Skeletal muscle cell (primary cell): Measurements from ENCODE around the gene C11orf21.

ENCODE experiments used
- DNase-seq: peaks from one replicate; pipeline ENCODE4 v3.0.0-alpha.2; 2010; ENCODE audit warnings: low read depth
- H3K4me3 ChIP-seq: 2 replicates; pipeline ENCODE4 v1.5.1; 2011; ENCODE audit warnings: low read depth, mild to moderate bottlenecking, control low read depth, low read length, moderate library complexity

The C11orf21 gene

DNA sequence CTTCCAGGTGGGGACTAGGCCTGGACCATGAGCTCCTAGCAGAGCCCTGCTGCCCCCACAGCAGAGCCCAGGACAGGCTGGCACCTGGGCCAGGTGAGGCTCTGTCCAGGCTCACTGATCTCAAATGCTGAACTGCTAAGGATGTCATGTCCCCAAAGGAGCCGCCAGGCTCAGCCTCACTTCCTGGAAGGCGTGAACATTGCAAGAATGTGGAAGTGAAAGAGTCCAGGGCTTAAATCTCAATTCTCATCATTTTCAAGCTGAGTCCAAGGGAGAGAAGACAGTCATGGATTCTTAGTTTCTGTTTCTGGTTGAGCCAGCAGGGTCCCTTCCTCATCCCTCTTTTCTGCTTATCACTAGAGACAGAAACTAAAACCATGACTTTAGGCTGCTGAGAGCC, 36.3 kb downstream of the C11orf21 start:
- no peak for DNase-seq
- no peak overlapping the region for H3K4me3 ChIP-seq

DNA sequence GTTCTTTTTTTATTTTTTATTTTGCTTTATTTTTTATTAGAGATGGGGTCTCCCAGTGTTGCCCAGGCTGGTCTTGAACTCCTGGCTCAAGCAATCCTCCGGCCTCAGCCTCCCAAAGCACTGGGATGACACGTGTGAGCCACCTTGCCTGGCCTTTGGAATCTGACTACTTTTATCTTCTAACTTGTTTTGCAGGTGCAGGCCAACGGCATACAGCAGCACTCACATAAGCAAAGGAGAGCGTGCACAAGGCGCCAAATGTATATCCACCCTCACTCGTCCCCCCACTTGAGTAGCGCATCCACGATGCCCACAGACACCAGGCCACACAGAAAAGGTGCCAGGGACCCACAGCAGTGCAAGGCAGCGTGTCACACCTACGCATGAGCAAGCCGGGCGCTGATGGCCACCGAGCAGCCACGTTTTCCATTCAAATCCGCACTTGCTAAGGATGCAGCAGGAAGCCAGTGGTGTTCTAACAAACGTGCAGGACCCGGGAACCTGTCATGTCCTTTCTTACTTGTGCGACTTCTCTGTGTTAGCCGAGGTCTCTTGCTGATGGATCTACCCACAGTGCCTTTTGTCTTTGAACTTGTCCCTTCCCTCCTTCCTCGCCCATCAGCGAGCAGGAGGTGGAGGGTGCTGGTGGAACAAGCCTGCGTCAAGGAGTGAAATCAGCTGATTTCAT, 37.2 kb downstream of the C11orf21 start:
- no peak for DNase-seq

DNA sequence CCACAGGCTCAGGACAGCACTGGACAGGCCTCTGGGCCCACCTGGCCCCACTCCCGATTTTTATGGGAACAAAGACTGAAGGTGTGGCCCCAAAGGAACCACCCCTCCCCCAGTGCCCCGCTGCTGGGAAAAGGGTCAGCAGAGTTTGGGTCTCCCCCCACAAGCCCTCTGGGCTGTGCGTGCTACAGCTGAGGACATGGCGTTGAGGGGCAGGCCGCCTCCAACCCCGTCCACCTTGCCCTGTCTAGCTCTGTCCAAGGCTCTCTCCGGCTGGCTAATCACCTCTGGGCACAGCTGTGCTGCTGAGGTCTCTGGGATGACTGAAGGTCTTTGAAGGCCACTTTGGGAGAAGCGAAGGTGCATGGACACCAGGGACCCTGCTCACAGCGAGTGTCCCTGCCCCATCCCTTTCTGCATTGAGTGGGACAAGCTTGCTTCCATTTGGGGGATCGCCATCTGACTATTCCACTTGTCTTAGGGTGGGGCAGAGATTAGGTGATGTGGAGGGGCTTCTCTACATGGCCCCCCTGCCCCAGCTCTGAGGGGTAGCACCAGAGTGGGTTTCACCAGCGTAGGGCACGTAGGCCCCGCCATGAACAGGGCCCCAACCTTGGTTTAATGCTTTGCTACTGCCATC, 37.9 kb downstream of the C11orf21 start:
- no peak overlapping the region for H3K4me3 ChIP-seq
- DNase-seq: no peak

More for the DNA sequence above, 37.2 kb downstream of the C11orf21 start:
- no peak overlapping the region for H3K4me3 ChIP-seq

DNA sequence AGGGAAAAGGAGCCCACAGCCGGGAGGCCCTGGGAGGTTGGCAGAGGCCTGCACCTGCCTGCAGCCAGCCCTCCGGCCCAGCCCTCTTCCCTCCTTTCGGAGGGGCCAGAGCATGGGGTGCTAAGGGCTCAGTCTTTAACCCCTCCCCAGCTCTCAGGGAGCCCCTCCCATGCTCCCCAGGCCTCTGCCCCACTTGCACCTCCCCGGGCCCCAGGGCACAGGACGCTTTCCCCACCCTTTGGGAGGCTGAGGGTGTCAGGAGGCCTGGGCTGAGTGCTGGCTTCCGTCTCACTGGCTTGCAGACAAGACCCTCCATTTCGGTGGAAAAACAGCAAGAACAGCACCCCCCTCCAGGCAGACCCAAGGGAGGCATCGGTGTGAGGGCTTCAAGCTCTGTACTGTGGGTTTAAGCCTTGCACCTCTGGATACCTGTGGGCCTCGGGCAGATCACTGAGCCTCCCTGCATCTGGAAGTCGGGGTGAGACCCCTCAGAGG, 38.6 kb downstream of the C11orf21 start:
- DNase-seq: no peak
- no peak overlapping the region for H3K4me3 ChIP-seq

DNA sequence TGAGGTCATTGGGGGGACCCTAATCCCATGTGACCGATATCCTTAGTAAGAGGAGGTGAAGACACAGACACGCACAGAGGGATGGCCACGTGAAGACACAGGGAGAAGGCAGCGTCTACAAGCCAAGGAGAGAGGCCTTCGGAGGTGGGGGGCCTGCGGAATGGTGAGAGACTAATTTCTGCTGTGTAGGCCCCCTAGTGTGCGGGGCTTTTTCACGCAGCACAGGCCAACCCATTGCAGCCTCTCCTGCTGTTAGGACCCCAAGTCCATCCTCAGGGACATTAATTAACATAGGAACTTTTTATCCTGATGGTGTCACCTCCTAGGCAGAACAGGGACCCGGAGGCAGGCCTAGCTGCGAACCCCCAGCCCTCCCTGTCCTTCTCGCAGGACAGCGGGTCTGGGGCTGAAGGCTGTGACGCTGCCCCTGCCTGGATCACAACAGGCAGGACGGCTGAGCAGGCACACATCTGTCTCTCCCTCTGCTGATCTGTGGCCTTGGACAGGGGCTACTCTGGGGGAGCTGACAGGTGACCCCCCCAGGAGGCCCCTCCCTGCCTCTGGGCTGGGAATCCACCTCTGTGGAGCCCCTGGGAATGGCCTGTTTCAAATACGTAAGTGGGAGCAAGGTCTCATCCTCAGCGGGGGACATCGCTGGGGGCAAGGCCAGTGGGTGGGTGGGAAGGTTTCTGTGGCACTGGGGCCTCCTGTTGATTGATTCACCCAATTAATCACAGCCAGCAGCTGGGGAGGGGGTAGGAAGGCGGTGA, 39.2 kb downstream of the C11orf21 start:
- no peak overlapping the region for H3K4me3 ChIP-seq

DNA sequence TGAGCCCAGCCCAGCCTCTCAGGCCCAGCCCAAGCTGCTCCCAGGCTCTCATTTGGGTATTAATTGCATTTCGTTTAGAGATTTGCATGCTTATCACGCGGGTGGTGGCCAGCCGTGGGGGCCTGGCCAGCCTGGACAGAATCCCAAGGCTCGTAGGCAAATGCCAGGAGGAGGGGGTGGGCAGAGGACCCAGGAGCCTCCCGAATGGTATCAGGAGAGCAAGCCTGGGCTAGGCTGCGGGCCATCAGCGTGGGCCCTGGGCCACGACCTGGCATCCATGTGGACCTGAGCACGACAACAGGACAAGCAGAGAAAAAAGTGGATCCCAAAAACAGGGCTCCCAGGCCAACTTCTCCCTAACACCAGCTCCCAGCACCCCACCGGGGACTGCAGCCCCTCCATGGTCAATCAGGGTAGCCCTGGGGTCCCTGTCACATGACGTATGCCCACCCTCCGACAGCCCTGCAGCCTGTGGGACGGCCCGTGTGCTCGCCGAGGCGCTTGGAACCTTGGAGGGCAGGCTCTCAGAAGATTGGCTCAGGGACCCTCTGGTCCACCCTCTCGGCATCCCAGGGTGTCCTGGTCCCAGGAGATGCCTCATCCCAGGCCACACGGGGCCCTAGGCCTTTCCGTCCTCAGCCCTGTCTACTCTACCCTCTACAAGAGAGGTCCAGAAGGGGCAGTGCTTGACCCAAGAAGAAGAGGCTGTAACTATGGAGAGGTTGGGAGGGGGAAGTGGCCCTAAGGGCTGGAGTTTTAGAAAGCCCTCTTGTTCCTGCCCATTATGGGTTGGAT, 40.1 kb downstream of the C11orf21 start:
- no peak overlapping the region for H3K4me3 ChIP-seq
- DNase-seq: no peak

More for the DNA sequence above, 39.2 kb downstream of the C11orf21 start:
- no peak for DNase-seq

DNA sequence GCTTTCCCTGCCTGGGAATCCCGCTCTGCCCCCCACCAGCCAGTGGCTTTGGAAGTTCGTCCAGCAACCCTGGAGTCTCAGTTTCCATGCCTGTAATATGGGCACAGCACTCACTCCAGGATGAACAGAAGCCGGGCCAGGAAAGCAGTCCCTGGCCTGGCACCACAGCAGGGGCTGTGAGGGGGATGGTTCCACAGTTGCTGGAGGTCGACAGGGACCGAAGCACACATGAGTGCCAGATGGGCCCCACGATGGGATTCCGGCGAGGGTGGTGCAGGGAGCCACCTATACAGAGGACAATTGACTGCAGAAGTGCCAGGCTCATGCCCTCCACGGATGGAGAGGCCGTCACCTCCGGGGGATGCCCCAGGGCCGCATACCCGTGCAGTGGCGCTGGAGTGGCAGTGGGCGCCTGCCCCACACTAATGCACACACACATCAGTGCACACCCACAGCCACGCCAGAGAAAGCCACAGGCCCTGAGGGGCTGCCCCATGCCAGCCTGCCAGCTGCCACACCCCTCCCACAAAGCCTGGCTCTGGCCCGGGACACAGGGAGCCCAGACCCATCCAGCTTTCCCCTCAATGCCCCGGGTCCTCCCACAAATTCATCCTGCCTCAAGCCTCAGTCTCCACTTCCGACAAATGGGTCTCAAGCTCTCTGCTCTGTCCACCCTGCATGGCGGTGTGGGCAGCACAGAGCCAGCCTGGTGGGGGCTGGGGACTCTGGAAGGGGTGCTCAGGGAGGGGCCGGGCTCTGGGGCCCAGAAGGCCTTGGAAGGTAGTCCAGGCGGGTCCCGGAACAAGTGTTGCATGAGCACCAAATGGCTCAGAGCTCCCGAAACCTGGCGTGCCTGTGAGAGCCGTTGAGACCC, 41.0 kb downstream of the C11orf21 start:
- no peak overlapping the region for H3K4me3 ChIP-seq
- no peak for DNase-seq

DNA sequence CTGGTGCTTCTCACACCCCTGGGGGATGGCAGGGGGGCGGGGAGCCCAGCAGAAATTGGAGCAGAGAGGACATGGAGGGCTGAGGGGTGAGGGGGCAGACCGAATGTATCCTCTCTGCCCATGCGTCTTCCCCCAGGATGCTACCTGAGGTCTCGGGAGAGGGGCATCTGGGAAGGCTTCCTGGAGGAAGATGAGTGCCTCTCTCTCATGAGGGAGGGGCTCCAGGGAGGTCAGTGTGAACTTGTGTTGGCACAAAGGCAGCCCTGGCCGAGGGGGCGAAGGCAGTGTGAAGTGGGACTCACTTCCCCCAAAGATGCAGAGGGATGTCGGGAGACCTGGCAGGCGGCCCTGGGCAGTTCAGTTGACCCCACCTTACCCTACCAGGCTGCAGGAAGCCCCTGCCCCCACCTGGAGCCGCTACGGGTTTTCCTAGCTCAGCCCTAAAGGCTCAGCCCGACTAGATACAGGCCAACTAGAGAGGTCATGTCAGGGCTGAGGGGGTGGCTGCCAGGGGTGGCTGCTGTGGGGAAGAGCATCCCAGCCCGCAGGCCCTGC, 41.7 kb downstream of the C11orf21 start:
- no peak for DNase-seq
- H3K4me3 ChIP-seq: no peak overlapping the region

DNA sequence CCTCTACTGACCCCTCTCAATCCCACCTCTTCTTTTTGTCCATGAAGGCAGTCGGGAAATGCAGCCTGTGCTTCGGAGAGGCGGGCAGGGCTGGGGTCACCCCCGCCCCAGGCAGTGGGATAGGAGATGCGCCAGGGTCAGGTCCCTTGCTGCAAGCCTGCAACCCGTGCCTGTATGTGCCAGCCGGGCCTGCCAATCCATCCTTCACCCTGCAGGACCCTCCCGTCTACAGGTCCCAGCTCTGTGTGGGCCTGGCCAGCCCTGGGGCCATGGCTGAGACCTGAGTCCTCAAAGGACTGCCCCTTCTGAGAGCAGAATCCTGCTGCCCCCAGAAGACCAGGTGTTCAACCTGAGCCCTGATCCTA, 42.3 kb downstream of the C11orf21 start:
- H3K4me3 ChIP-seq: no peak overlapping the region
- DNase-seq: no peak

DNA sequence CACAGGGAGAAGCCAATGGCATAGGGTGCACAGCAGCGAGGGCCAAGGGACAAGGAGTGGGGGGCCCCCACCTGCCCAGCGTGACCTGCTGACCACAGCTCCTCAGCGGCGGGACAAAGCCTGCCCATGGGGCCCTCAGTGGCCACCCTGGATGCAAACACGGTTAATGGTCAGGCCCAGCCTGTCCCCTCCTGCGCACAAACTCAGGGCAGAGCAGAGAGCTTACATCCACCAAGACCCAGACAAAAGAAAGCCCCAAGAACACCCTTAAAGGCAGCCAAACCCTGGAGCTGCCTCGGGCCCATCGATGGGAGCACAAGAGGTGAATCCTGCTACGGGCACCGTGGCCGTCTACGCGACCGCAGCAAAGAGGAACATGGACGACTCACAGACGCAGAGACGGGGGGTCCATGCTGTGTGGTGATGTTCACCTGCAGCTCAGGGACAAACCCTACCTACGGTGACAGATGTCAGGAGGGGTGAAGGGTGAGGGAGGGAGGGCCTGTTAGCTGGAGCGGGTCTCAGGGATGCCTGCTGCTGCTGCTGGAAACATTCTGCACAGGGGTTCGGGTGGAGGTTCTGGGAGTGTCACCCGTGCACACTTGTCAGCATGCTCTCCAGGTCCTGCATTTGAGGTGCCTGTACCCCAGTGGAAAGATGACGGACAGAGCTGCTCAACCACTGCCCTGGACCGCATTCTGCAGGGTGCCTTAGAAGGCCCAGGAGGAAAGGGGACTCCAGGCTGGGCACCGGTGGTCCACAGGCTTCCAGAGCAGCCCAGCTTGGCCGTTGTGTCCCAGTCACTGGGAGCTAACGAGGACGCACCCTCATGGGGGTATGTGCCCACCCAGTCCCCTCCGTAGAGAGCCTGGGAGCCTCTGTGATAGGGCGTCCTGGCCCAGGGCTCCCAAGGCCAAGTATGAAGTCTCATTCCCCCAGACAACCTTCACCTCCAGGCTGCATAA, 42.9 kb downstream of the C11orf21 start:
- no peak overlapping the region for H3K4me3 ChIP-seq
- DNase-seq: no peak

DNA sequence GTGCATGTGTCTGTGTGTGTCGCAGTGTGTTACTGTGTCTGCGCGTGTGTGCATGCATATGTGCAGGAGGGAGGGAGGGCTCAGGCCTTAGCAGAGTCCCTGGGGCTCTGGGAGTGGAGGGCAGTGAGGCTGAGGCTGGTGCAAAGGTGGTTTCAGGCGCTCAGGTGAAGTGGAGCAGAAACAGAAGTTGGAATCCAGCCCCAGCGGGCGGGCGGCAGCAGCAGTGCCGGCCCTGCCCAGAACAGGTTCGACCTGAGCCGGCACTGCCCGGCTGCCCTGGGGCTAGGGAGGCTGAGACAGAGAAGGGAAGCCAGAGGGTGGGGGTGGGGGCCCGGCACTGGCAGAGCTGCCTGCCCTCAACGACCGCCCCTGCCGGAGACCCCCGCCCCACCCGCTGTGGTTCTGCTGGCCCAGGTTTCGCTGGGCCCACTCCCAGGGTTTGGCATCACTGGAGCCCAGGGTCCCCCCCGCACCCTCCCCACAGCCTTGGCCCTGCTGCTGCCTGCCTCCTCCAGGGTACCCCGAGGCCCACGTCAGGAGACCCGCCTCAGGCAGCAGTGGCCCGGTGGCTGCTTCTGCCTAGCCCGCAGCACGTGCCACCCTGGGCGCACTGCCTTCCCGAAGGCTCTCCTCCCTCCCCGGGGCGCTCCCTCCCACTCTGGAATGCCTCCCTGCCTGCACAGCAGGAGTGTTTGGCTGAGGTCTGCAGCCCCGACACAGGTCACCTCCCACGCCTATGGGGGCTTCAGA, 44.6 kb downstream of the C11orf21 start:
- no peak for DNase-seq
- H3K4me3 ChIP-seq: no peak overlapping the region

DNA sequence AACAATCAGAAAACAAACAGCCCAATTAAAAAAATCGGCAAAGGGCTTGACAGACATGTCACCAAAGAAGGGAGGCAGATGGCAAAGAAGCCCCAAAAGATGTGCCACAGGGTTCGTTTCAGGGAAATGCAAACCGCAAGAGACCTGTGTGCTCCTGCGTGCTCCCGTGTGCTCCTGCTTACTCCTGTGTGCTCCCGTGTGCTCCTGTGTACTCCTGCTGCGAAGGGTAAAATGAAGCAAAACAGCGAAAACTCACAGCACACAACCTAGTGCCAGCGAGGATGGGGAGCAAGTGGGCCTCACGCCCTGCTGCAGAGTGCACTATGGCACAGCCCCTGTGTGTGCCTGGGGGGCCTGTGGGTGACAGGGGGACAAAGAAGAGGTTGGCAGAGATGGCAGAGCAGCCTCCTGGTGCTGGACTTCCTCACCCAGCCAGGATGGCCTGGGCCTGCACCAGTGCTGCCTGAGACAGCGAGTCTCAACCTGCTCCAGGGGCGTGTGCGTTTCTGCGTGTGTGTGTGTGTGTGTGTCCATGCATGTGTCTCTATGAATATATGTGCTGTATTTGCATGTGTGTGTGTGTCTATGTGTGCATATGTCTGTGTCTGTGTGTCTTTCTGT, 45.3 kb downstream of the C11orf21 start:
- no peak for DNase-seq
- H3K4me3 ChIP-seq: no peak overlapping the region

DNA sequence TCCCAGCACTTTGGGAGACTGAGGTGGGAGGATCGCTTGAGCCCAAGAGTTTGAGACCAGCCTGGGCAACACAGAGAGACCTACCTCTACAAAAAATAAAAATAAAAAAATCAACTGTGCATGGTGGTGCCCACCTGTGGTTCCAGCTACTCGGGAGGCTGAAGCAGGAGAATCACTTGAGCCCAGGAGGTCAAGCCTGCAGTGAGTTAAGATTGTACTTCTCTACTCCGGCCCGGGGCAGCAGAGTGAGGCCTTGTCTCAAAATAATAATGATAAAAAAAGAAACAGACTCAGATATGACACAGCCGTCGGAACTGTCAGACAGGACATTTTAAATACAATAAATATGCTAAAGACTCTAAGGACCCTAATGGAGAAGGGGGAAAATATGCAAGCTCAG, 49.7 kb downstream of the C11orf21 start:
- DNase-seq: no peak
- H3K4me3 ChIP-seq: no peak overlapping the region

DNA sequence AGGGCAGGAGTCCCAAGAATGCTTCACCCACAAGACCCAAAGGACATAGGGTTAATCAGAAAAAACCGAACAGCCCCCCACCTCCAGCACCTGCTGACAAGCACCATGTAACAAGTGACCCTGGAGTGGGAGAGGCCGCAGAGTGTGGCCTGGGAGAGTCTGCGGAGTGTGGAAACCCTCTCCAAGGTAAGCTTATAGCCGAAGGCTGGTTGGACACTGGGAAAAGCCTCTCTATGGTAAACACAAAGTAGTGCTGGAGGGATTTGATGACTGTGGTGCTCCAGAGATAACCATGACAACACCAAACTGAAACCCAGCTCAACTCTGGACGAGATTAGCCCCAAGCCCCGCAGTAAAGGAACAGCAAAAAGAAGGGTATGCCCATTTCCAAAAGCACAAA, 50.6 kb downstream of the C11orf21 start:
- H3K4me3 ChIP-seq: no peak overlapping the region
- no peak for DNase-seq

DNA sequence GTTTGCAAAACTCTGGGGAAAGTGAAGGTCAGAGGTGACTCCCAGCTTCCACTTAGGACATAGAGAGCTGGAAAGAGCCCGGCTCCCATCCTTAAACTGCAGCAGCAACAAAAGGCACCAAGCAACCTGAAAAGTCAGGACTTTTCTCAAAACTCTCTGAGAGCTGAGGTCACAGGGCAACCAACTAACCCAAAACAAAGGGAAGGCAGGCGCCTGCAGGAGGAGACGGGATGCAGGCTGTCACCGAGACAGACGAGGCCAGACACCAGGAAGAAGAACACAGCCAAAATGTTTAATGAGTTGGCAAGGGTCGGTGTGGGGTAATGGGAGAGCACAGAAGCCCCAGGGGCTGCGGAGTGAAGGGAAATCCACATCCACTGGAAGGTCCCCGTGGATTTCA, 51.2 kb downstream of the C11orf21 start:
- H3K4me3 ChIP-seq: no peak overlapping the region
- DNase-seq: no peak

DNA sequence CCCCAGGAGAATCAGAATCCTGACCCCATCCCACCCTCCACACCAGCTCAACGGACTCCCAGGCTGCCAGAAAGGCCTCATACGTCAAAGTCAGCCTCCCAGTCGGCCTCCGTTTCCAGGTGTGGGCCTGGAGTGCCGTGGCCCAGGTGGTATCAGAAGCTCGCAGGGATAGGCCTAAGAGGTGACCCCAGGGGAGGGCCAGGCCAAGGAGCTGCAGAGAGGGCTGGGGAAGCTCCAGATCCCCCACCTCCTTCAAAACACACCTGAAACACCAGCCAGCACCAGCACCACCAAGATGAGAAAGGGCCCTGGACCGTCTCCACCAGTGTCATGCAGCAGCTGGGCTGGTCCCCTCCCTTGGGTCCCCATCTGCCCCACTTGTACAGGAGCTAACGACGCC, 51.7 kb downstream of the C11orf21 start:
- no peak for DNase-seq
- no peak overlapping the region for H3K4me3 ChIP-seq
